Stimulated activated CD4-positive, alpha-beta T cell treated with anti-CD3 and anti-CD28 coated beads, Interleukin-4, amount 100 ng/mL, for 4 hours (primary cell): Measurements from ENCODE around the gene ABL1.

Experiments
- DNase-seq, 2 experiments: peaks; one replicate each; pipeline ENCODE4 v3.0.0-alpha.2; 2020

The ABL1 gene

DNA sequence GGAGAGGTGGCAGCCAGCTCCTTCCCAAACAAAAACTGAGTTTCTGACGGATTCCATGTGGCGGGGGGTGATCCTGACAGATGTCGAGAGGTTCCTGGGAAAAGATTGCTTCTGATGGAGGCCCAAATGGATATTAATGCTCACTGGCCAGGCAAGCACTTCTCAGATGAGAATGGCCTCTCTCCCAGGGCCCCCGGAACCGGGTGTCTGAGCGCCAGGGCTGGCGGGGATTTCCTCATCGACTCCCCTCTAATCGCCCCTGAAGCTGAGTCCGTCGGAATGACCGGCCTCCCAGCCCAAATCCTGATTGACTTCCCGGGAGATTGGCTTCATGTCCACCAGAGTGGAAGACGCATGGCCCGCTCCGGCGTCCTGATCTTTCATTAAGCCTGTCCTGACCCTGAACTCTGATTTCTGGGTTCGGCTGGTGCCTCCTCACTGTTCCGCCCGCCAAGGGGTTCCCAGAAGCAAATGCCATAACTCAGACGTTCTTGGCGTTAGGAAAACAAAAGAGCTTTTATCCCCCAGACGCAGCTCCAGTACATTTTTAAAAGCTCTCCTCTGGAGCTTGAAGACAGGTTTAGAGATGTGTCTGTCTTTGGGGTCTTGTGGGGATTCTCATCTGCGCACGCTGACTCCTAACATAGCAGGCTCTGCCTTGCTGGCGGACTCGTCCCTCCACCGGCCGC, 86.4 kb downstream of the ABL1 start:
- DNase-seq = no peak

DNA sequence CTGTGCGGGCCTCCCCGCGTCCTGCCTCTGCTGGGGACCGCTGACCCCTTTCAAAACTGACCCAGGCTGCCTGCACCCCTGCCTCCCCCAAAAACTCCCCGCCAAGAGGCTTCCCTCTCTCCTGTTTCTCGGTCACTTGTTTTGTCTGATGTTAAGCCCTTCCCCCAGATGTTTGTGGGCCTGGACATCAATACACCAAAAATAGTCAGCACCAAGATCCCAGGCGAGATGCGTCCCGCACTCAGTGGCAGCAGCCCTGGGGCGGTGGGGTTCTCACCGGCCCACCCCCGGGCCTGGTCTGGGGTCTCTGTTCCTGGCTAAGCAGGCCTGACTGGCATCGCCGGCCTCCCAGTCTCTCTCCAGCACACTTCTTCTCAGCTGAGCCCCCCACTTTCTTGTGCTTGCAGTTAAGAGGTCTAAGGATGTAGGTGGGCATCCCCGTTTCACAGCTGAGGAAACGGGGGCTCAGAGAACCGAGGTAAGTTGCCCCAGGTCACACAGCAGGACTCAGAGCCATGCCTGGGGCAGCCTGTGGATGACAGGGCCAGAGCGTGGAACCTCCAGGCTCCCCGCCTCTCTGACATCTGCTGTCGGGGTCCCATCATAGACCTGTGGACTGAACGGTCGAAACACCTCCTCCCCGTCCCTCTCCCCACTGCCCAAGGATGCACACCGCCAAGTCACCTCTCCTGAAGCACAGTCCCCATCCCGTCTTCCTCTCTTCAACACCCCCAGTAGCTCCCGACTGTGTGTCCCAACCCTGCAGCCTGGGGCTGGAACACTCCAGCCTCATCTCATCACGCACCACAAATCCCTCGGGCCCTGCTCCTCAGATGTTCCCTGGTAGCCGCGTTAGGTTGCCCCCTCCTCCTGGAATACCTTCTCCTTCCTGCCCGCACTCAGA, 87.2 kb downstream of the ABL1 start:
- no peak for DNase-seq

DNA sequence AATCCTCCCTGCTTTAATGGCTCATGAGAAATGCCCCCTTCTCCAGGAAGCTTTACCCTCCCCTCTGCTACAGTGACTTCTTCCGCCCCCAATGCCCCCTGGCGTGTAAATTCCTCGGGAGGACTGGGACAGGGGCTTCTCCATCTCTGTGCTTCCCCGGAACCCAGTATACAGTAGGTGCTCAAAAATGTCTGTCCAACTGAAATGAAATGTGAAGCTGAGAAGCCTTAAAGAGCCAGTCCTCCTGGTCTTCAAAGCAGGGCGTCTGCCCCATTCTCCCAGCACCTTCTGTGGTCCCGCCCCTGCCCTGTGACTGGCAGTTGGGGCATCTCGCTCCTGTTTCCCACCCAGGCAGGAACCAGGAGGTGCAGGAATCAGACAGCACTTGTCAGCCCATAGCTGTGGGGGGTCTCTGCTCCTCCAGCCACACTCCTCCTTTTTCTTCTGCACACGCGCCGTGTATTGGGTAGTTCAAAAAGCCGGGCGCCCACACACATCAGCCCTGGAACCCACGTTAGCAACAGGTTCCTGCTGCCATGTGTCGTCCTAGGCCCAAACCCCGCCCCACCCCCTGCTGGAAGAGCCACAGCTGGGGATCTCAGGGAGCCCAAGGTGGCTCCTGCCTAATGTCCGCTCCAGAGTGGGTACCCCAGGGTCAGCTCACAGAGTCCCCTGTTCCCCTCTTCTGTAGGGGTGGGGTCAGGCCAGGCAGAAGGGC, 88.0 kb downstream of the ABL1 start:
- DNase-seq = no peak

DNA sequence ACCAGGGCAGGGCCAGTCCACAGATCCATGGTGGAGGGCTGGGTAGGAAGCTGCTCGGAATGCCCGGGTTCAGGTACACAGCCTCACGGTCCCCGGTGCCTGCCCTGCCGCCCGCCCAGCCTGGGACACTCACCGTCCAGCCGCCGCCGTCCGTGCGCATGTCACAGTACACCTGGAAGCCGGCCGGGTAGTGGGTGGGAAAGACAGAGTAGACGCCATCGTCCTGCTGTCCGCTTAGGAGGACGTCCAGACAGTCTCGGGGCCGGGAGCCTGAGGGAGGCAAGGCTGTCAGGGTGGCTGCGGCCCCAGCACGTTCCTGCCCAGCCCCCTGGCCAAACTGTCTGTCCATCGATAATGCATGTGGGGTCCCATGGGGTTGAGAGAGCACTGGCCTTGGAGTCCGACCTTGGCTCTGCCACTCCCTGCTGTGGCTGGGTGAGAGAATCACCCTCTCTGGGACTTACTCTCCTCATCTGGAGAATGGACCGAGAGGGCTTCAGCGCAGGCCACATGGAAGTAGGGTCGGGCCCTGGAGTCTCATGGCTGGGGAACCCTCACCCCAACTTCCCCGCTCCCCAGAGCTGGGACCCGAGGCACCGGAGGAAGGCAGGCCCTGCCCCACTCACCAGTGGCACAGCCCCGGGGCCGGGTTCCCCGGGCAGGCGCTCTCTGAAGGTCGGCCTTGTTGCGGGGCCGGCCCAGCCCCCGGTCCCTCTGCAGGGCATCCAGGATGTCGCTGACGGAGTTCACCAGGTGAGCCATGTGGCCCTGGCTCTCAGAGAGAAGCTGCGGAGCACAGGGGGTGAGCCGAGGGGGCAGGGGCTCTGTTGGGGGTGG, 88.8 kb downstream of the ABL1 start:
- DNase-seq = no peak

DNA sequence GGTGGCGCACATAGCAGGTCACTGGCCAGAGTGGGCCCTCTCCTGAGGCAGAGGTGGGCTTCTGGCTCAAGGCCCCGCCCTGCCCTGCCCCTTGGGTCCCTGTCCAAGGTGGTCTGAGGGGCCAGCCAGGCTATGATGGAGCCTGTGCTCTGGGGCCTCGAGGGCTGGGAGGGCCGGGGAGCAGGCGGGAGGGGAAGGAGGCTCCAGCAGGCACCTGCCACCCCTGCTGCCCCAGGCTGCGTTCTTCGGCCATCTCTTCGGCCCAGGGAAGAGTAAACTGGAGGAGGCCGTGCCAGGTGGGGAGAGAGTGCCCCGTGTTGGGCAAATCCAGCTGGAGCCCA, 89.4 kb downstream of the ABL1 start:
- no peak for DNase-seq

DNA sequence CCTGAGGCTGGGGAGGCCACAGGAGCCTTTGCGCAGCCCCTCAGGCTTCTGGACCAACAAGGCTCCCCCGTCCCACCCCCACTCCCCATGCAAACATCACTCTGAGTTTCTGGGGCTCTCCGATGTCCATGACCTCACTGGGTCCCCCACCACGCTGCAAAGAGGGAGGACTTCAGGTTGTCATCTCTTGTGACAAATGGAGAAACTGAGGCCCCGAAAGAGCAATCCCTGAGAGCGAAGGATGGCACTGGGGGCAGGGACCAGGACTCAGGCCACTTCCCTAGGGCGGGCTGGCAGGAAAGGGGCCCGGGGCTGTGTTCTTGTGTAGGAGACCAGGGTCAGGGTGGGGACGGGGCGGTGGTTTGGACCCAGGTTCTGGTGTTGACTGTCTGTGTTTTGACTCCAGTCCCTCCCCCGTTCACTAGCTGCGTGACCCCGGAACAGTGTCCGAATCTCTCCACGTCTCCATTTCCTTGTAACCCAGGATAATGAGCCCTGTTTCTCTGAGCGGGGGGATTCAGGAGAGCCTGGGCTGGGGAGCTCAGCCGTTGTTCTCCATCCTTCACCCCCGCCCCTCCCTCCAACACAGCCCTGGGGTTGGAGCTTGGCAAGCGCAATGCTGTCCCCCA, 90.1 kb downstream of the ABL1 start:
- DNase-seq = no peak

DNA sequence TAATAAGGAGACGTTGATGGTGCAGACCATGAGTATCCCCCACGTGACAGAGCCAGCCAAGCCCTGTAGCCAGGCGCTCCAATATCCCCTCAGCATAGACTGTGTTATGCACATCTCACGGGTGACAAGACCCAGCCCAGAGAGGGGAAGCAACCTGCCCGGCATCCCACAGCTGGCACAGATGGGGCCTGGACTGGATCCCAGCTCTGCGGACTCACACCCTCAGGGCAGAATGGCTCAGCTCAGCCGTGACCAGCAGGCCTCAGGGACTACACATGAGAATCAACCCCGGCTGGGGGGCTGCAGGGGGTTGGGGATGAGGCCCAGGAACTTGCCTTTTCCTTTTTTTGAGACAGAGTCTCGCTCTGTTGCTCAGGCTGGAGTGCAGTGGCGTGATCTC, 92.3 kb downstream of the ABL1 start:
- DNase-seq = no peak

DNA sequence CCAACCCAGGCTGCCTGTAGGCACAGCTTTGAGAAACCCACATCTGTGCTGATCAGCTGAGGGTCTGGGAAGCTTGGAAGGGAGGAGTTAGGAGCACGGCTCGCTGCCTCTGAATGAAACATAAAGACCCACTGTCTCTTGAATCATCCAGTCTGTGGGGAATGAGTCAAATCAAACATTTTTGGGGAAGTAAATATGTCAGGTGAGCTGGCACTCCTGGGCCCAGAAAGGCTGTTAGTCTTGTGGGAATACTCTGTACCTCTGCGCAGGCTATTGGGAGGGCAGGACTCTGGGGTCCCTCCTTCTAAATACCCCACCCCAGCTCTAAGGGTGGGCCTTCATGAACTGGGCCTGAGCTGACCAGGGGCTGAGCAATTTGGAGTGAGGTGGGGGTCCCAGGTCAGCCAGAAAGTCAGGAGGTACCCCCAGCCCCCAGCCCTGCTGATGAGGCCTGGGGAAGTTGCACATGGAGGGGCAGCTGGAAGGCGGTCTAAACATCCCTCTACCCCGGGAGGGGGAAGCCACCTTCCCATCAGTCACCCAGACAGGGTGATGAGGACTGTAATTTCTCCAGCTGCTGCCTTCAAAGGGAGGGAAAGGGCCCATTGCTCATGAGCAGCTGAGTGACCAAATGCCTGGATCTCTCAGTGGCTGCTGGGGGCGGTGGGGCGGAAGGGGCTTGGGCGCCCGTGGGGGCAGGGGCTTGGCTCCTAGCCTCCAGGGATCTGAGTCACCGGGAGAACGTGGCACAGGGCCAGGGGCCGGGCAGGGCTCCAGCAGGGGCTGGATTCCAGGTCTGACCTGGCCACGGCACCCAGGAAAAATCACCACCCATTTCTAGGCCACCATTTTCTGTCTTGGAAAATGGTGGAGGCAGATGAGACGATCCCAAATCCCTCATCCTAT, 93.2 kb downstream of the ABL1 start:
- no peak for DNase-seq

DNA sequence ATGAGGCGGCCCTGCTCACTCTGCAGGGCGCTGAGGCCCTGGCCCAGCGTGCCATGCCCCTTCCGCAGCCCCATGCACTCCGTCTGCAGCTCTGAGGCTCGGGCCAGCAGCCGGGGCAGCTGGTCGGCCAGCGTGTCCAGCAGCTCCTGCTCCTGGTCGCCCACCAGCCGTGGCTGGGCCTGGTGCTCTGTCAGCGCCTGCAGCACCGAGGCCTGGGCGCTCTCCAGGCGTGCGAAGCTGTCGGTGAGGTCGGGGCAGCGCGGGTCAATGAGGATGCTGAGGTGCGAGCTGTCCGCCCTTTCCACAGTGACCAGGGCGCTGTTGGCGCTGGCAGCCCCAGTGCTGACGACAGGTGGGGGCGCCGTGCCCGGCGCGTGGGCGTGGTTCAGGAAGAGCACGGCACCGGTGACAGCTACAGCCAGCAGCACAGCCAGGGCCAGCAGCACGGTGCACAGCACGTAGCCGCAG, 94.6 kb downstream of the ABL1 start:
- no peak for DNase-seq

DNA sequence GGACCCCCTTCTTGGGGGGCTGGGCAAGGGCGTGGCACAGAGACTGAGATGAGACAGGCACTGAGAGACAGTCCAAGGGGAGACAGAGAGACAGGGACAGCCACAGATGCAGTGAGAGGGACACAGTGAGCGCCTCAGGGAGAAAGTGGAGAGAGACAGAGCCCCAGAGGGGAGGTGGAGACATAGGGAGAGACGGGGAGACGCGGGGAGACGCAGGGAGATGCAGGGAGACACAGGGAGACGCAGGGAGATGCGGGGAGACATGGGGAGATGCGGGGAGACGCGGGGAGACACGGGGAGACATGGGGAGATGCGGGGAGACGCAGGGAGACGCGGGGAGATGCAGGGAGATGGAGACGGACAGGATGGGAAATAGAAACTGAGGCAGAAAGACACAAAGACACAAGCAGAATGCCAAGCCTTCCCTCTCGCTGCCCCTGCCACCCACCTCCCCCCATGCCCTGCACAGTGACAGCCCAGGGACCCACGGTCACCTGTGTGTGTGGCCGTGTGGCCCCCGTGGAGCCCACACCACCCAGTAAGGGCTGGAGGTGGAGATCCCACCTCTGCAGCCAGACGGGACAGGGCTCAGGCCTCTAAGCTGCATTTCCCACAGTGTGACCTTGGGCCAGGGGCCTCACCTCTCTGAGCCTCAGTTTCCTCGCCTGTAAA, 95.2 kb downstream of the ABL1 start:
- no peak for DNase-seq

DNA sequence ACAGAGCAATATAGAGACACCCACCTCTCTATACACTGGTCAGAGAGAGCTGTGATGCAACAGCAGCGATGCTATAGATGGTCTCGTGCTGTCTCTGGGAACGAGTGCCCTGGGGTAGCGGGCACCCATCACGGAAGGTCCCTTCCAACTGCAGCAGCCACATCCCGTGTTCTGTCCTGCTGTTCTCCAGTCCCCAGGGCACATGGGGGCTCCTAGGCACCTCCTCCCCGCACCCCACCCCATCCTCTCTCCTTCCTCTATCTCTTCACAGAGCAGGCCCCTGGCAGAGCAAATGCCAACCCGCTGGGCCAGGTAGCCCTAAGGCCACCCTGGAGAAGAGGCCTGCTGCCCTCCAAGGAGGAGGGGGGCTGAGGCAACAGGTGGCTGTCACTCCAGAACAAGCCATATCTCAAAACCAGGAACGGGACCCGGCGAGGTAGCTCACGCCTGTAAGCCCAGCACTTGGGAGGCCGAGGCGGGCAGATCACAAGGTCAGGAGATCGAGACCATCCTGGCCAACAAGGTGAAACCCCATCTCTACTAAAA, 95.8 kb downstream of the ABL1 start:
- DNase-seq = no peak

DNA sequence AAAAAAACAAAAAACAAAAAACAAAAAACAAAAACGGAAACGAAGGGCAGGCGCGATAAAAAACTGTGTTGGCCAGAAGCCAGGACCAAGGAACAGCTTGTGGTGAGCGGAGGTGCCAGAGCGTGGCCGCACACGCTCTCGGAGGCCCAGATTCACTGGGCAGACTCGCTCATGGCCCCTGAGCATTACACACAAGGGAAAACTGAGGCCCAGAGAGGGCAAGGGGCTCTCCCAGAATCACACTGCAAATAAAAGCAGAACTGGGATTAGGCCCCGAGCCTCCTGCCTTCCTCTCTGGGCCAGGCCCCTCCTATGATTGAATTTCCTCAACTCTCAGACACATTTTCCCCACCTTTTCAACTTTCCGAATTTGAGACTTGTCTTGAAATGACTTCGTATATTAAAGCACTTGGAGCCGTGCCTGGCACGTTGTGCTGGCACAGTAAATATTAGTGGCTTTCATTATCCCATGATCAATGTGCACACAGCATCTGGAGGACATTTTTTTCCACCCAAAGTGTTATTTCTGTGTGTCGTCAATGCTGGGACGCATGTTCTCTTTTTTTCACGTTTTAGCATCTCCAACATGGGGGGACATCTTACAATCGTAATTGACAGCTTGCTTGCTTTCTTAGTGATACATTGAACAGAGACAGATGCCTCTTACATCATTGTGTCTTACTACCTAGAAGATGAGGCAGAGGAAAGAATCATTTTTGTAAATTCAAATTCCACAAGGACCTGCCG, 96.6 kb downstream of the ABL1 start:
- no peak for DNase-seq

DNA sequence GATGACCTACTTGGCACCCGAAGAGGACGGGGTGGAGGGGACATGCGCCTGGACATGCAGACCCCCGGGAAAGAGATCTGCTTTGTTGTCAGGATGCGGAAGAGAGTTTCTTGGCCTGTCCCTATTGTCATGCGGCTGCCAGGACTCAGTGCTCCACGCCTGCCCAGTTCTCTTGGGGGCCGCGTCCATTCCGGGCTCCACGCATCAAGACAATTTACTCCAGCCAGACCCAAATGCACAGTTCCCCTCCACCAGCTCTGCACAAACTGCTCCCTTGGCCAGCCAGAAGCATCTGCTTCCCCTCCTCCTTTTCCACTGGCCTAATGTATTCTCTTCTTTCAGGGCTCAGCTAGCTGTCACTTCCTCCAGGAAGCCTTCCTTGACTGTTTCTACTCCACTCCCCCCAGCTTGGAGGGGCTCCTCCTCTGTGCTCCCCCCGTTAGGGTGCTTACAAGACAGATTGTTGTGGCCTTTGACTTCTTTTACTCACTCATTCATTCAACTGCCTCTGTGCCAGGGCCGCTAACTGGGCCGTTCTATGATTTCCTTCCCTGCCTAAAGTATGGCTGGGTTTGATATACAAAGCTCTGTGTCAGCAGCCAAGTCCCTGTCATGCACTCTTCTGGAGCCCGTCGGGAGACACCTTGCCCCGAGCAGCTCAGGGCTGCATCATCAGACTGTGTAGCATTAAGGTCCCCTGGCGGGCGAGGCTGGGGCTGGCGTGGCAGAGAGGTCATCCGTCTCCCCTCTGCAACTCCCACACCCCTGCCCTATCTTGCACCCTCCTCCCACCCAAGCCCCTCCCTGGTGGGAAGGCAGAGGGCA, 97.4 kb downstream of the ABL1 start:
- no peak for DNase-seq

DNA sequence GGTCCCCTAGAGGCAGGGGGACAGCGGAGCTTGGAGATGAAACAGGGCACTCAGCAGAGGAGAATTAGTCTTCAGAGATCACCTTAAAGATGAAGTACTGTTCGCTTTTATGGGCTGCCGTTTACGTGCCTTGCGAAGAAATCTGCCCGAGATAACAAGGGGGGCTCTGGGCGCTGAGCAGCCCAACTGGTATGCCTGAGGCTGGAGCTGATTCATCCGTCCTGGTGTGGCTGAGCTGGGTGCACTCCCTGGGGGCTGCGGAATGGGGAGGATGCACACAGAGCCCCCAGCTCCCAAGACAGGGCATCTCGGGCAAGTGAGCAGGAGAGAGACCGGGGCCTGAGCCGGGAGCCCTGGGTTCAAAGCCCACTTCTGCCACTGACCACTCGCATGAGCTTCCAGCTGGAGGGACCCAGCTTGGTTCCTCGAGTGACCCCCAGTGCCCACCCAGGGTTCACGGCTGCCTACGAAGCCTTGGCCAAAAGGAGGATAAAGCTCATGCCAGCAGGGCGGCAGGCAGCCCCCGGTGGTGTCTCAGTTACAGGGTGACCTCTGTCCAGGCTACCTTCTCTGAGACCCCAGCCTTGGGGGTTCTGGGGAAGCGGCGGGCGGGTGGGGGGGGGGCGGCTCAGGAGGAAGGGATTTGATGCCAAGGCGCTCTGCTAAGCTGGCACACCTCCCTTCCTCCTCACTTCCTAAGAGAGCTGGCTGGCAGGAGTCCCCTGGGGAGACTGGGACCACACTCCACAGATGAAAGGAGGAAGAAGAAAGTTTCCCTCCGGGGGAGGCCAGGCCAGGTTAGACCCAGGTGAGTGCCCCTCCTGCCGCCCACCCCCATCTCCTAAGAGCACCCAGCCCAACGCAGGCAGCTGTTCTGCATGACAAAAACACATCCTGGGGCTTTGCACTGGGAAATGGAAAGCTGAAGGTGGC, 98.3 kb downstream of the ABL1 start:
- DNase-seq = no peak

DNA sequence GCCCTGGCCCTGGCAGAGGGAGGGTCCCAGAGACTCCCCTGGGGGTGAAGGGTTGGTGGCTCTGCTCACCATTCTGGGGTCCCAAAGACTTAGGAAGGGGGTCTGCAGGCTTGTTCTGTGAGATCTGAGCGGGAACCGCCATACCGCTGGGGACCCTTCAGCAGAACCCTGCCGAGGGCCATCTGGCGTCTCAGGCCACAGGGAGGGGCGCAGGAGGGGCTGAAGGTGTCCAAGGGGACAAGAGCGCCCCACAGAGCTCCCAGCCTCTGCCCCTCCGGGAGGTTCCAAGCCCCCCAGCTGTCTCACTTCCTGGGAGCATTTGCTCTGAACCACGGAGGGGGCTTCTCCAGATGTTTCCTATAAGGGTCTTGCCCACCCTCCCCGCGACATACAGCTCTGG, 99.2 kb downstream of the ABL1 start:
- DNase-seq = no peak

DNA sequence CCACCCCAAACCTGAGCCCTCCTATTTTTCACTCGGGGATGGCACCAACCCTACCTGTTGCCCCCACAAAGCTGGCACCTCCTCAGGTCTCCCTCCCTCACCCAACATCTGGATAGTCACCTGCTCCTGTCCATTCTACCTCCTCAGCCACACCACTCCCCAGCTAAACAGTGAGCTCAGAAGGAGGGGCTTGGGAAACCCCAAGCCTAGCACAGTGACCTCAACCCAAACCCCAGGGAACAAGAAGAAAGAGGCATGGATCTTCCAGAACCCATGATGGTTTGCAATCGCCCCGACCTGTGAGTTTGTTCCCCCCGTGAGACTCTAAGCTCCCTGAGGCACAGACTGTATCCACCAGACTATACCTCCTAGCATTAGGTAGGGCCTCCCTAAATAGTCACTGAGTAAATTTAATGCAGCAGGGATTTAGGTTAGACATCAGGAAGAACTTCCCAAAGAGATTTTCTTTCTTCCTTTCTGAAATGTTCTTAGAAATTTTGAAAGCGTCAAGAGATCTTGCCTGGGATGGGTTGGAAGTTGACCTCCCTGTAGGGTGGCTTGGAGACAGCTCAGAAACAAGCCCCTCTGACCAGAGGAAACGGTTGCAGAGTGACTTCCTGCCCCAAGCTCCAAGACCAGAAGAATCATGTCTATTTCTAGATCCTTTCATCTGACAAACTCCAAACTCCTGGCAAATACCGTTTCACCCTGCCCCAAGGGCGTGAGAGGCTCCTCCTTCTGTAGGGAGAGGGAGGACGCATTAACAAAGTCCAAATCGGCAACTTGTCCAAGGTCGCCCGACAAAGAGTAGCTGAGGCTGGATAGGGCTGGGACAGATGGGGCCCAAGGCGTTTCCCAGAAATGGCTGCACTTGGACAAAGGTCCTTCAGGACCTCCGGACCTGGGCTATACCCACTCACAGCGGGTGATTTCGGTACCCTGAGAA, 99.9 kb downstream of the ABL1 start:
- no peak for DNase-seq
